ENCODE data around the gene GYPC.

DNA sequence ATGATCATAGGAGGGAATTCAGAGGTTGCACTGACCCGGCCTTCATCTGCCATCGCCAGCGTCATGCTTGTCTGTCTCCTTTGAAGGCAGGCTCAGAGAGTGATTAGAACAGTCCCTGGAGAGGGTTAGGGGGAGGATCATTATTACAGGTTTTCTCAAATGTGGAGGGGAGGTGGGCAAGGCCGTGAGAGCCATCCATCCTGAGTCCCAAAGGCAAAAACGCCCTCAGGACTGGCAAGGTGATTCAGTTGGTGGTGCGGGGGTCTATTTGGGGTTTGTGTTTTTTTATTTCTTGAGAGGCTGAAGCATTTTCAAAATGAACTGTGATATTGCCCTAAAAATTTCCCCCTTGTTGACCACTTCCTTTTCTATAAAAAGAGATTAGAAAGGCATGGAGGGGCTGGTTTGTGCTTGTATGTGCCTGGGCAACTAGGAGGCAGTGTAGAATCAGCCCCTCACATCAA, 39.3 kb upstream of the GYPC start:
- no peak for TF ChIP-seq POLR2AphosphoS5 (IDR thresholded peaks at IDR 0.05)
- no peak for TF ChIP-seq CTCF (IDR thresholded peaks at IDR 0.05)
- no peak for TF ChIP-seq POLR2A (IDR thresholded peaks at IDR 0.05)
